H9 (cell line): ENCODE results near the gene SNRNP200. TPM values are rescaled to one million over a fixed set of nuclear protein-coding genes. Genes with fewer than 3 reads are reported as not detected.

ENCODE experiments used
- DNase-seq: peaks from one replicate; pipeline ENCODE4 v3.0.0-alpha.2; 2017
- H2AFZ ChIP-seq: one replicate; pipeline ENCODE4 v1.6.1; 2013; ENCODE audit warnings: mild to moderate bottlenecking, low read length, control low read depth, moderate library complexity
- H2AK5ac ChIP-seq: 2 replicates; pipeline ENCODE4 v1.6.1; 2013; ENCODE audit warnings: low read length, control low read depth, mixed read lengths; ENCODE audit not compliant: insufficient read length
- H2BK120ac ChIP-seq: one replicate; pipeline ENCODE4 v1.6.1; 2013; ENCODE audit warnings: low read depth, mild to moderate bottlenecking, low read length, control low read depth, inconsistent platforms; ENCODE audit not compliant: poor library complexity, severe bottlenecking
- H2BK12ac ChIP-seq: 2 replicates; pipeline ENCODE4 v1.6.1; 2013; ENCODE audit warnings: low read length, control low read depth, mixed read lengths, low read depth; ENCODE audit not compliant: insufficient read length
- H2BK15ac ChIP-seq: 2 replicates; pipeline ENCODE4 v1.6.1; 2013; ENCODE audit warnings: low read depth, low read length, control low read depth
- H2BK20ac ChIP-seq: one replicate; pipeline ENCODE4 v1.6.1; 2013; ENCODE audit warnings: low read depth, mild to moderate bottlenecking, low read length, control low read depth, inconsistent platforms; ENCODE audit not compliant: poor library complexity, severe bottlenecking
- H2BK5ac ChIP-seq: 2 replicates; pipeline ENCODE4 v1.6.1; 2013; ENCODE audit warnings: low read length, control low read depth, mixed read lengths; ENCODE audit not compliant: insufficient read length
- H3K14ac ChIP-seq: 2 replicates; pipeline ENCODE4 v1.6.1; 2013; ENCODE audit warnings: low read length, control low read depth; ENCODE audit not compliant: insufficient read depth
- H3K18ac ChIP-seq: 2 replicates; pipeline ENCODE4 v1.6.1; 2013; ENCODE audit warnings: low read depth, mild to moderate bottlenecking, mixed read lengths, low read length, control low read depth; ENCODE audit not compliant: insufficient read length
- H3K23ac ChIP-seq: 2 replicates; pipeline ENCODE4 v1.6.1; 2013; ENCODE audit warnings: low read length, control low read depth, mixed read lengths, low read depth; ENCODE audit not compliant: insufficient read length
- H3K23me2 ChIP-seq: 2 replicates; pipeline ENCODE4 v1.6.1; 2013; ENCODE audit warnings: low read depth, mild to moderate bottlenecking, mixed read lengths, low read length, control low read depth; ENCODE audit not compliant: insufficient read length, poor library complexity, severe bottlenecking
- H3K27ac ChIP-seq: 2 replicates; pipeline ENCODE4 v1.5.1; 2013; ENCODE audit warnings: low read length, control low read depth, mixed read lengths, low read depth; ENCODE audit not compliant: insufficient read length
- H3K27me3 ChIP-seq: 2 replicates; pipeline ENCODE4 v1.6.1; 2013; ENCODE audit warnings: low read length, control low read depth, inconsistent platforms; ENCODE audit not compliant: insufficient read depth
- H3K4ac ChIP-seq: 2 replicates; pipeline ENCODE4 v1.6.1; 2013; ENCODE audit warnings: low read depth, mild to moderate bottlenecking, control low read depth, inconsistent platforms, low read length, moderate library complexity
- H3K4me1 ChIP-seq: 2 replicates; pipeline ENCODE4 v1.6.1; 2013; ENCODE audit warnings: low read length, control low read depth, inconsistent platforms; ENCODE audit not compliant: insufficient read depth
- H3K4me2 ChIP-seq: 2 replicates; pipeline ENCODE4 v1.6.1; 2013; ENCODE audit warnings: low read length, control low read depth, mixed read lengths; ENCODE audit not compliant: insufficient read length, insufficient read depth
- H3K56ac ChIP-seq: 2 replicates; pipeline ENCODE4 v1.6.1; 2013; ENCODE audit warnings: low read depth, mild to moderate bottlenecking, mixed read lengths, low read length, control low read depth; ENCODE audit not compliant: insufficient read length
- H3K79me1 ChIP-seq: 2 replicates; pipeline ENCODE4 v1.6.1; 2013; ENCODE audit warnings: low read depth, mild to moderate bottlenecking, moderate library complexity, low read length, control low read depth, inconsistent platforms; ENCODE audit not compliant: insufficient read depth, poor library complexity, severe bottlenecking
- H3K79me2 ChIP-seq: 2 replicates; pipeline ENCODE4 v1.6.1; 2013; ENCODE audit warnings: low read length, control low read depth, inconsistent platforms; ENCODE audit not compliant: insufficient read depth
- H3K9ac ChIP-seq: 2 replicates; pipeline ENCODE4 v1.6.1; 2013; ENCODE audit warnings: low read length, control low read depth, mixed read lengths; ENCODE audit not compliant: insufficient read length; ENCODE audit errors: extremely low read depth
- H3K9me3 ChIP-seq: one replicate; pipeline ENCODE4 v1.6.1; 2013; ENCODE audit warnings: low read depth, low read length, inconsistent platforms; ENCODE audit not compliant: control insufficient read depth
- H3T11ph ChIP-seq: one replicate; pipeline ENCODE4 v1.6.1; 2013; ENCODE audit warnings: mild to moderate bottlenecking, low read length, control low read depth, inconsistent platforms
- H4K20me1 ChIP-seq: one replicate; pipeline ENCODE4 v1.6.1; 2013; ENCODE audit not compliant: control insufficient read depth, insufficient read length, insufficient read depth
- H4K5ac ChIP-seq: 2 replicates; pipeline ENCODE4 v1.6.1; 2013; ENCODE audit warnings: low read depth, mild to moderate bottlenecking, mixed read lengths, low read length, control low read depth; ENCODE audit not compliant: insufficient read length
- H4K8ac ChIP-seq: replicated peaks from 2 replicates; pipeline ENCODE4 v1.6.1; 2013; ENCODE audit warnings: low read length, control low read depth, mixed read lengths, low read depth; ENCODE audit not compliant: insufficient read length
- H4K91ac ChIP-seq: 2 replicates; pipeline ENCODE4 v1.6.1; 2013; ENCODE audit warnings: low read depth, mild to moderate bottlenecking, moderate library complexity, mixed read lengths, low read length, control low read depth; ENCODE audit not compliant: insufficient read length
- H3K27ac Mint-ChIP-seq, 3 experiments: 2 replicates in 2 of 3; 3 replicates in 1 of 3; pipeline ENCODE4 v1.8.0; 2020 to 2021; ENCODE audit warnings: mixed read lengths in 3 of 3, mild to moderate bottlenecking in 1 of 3, moderate library complexity in 1 of 3
- H3K27me3 Mint-ChIP-seq: 2 replicates; pipeline ENCODE4 v1.8.0; 2021; ENCODE audit warnings: low read depth, mild to moderate bottlenecking, moderate library complexity, mixed read lengths
- H3K36me3 Mint-ChIP-seq, 3 experiments: 2 replicates in 2 of 3; 3 replicates in 1 of 3; pipeline ENCODE4 v1.8.0; 2020 to 2021; ENCODE audit warnings: low read depth in 3 of 3, mixed read lengths in 3 of 3; ENCODE audit not compliant: insufficient read depth in 1 of 3
- H3K4me1 Mint-ChIP-seq, 2 experiments: 2 replicates each; pipeline ENCODE4 v1.8.0; 2020; ENCODE audit warnings: mixed read lengths in 2 of 2
- H3K4me3 Mint-ChIP-seq, 2 experiments: 2 replicates in 1 of 2; 3 replicates in 1 of 2; pipeline ENCODE4 v1.8.0; 2020 to 2021; ENCODE audit warnings: mild to moderate bottlenecking in 2 of 2, mixed read lengths in 2 of 2, moderate library complexity in 1 of 2
- H3K9me3 Mint-ChIP-seq, 2 experiments: 2 replicates in 1 of 2; 3 replicates in 1 of 2; pipeline ENCODE4 v1.8.0; 2020; ENCODE audit warnings: mild to moderate bottlenecking in 2 of 2, mixed read lengths in 2 of 2, moderate library complexity in 1 of 2
- CTCF ChIP-seq: fragments of 200-600 bp; sonication (generic); conservative IDR thresholded peaks from 3 replicates; pipeline ENCODE4 v1.8.0; 2021; ENCODE audit warnings: antibody characterized with exemption, mild to moderate bottlenecking
- WGBS: extraction: QIAGEN DNeasy Blood & Tissue Kit; methylation state at CpG from one replicate; pipeline ENCODE4 v1.1.7; 2013; ENCODE audit warnings: missing lambda C conversion rate, low lambda C conversion rate, mixed read lengths; ENCODE audit not compliant: insufficient read length; ENCODE audit errors: extremely low coverage; 5-methylcytosine and 5-hydroxymethylcytosine counted together
- total RNA-seq: library from RNA; stranded (reverse); gene quantifications from 2 replicates; pipeline ENCODE4 v1.2.1, GENCODE V29; 2021

SNRNP200 gene
- total RNA-seq, 1 experiment from 2014 or later = 215 TPM

- no peak overlapping the region for H4K5ac ChIP-seq
- no peaks in the 10 kb centered on the region; the same call in 1 of the 2 replicates for H3K79me2 ChIP-seq
- no peak overlapping the region for H3T11ph ChIP-seq
- no peak for TF ChIP-seq CTCF
- no peak overlapping the region for H2BK5ac ChIP-seq
- no CpG with 5 or more reads among the region's 4 CpGs for WGBS
- H2AK5ac ChIP-seq = no peak overlapping the region
- no peak overlapping the region for H2BK120ac ChIP-seq
- H3K27me3 ChIP-seq = no peaks in the 10 kb centered on the region
- H3K14ac ChIP-seq = no peak overlapping the region
- Mint-ChIP-seq H3K27me3 (no peaks in the 10 kb centered on the region), H3K36me3 (peaks cover 33 to 87% (median 81%) of the 10 kb centered on the region in 3 experiments; a peak in 6 of 7 replicates), H3K27ac (no peak overlapping the region), H3K4me1 (no peaks in the 10 kb centered on the region), H3K9me3 (no peaks in the 10 kb centered on the region), H3K4me3 (no peak overlapping the region)
- no peak overlapping the region for H4K8ac ChIP-seq
- H3K18ac ChIP-seq = no peak overlapping the region
- no peak overlapping the region for H3K4ac ChIP-seq
- H3K9me3 ChIP-seq = no peaks in the 10 kb centered on the region
- H3K23ac ChIP-seq = no peak overlapping the region
- no peak overlapping the region for H4K91ac ChIP-seq
- H3K27ac ChIP-seq = no peak overlapping the region
- H3K4me1 ChIP-seq = no peaks in the 10 kb centered on the region
- no peaks in the 10 kb centered on the region for H3K23me2 ChIP-seq
- no peak overlapping the region for H2BK15ac ChIP-seq
- H2BK20ac ChIP-seq = no peak overlapping the region
- H3K4me2 ChIP-seq = no peak overlapping the region
- no peak overlapping the region for H3K9ac ChIP-seq
- peaks cover 2% of the 10 kb centered on the region for H4K20me1 ChIP-seq
- H3K56ac ChIP-seq = no peak overlapping the region
- H2AFZ ChIP-seq = no peak overlapping the region
- DNase-seq = no peak
- H3K79me1 ChIP-seq = no peaks in the 10 kb centered on the region
- no peak overlapping the region for H2BK12ac ChIP-seq
Measured at GRCh38 chr2:96353606-96354101, 48.3 kb upstream of the SNRNP200 start.
